ENCODE measurements around the gene PPIG.
"Not testable (repeated sequence)": the region's sequence is repeated elsewhere in the genome, so short reads cannot be mapped to it uniquely, and the experiment has no call there.

The PPIG gene

DNA sequence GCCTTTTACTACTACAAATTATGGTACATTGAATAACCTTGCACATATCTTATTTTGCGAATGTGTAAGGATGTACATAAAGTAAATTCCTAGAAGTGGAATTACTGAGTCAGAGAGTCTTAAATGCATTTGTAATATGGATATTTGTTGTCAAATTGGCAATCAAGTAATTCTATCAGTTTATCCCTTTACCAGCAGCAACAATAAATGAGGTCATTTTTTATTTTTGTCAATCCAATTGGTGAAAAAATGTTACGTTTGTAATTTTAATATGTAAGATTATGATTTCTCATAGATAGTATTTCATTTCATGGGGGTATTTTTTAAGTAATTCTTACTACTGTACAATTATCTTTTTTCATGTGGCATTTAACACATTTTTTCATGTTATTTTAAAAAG, 14.8 kb downstream of the PPIG start:
- DNase-seq: no peak

DNA sequence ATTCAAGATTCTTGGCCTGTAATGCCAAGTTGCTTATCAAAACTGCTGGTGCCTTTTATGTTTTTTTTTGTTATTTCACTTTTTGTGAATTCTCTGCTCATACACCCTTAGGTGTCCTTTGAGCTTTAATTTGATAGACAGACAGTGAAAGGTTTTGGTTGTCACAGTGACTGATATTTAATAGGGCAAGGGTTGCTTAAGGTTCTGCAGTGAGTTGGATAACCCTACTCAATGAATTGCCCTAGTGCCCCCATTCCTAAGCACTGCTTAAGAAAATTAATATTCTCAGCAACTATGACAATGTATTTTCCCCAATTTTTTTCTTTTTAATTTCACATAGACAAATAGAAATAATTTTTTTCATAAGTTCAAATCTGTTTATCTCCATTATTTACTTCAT, 15.4 kb downstream of the PPIG start:
- no peak for DNase-seq

DNA sequence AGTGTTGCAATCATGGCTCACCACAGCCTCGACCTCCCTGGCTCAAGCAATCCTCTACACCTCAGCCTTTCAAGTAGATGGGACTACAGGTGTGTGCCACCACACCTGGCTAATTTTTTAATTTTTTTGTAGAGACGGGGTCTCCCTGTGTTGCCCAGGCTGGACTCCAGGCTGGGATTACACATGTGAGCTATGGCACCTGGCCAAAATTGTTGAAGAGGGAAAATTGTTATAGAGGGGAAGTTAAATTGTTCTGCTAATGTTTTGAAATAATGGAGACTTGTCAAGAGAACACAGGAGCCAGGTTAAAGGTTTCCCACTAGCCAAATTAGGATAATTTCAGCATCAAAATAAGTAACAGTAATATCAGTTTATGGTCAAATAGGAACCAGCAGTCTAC, 25.1 kb downstream of the PPIG start:
- no peak for DNase-seq

DNA sequence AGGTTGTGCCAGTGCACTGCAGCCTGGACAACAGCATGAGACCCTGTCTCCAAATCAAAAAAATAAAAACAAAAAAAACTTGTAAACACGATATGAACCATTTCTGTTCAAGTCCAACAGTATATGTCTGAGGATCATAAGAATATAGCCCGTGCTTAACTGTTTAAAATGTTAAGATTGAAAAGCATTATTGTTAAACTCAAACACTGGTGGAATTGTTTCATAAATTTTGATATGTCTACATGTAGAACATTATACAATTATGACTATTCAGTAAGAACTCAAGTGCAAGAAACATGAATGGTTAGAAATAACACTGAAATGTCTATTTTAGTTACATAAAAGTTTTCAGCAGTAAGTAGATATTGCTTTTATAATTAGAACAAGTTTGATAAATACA, 29.7 kb downstream of the PPIG start:
- no peak for DNase-seq

DNA sequence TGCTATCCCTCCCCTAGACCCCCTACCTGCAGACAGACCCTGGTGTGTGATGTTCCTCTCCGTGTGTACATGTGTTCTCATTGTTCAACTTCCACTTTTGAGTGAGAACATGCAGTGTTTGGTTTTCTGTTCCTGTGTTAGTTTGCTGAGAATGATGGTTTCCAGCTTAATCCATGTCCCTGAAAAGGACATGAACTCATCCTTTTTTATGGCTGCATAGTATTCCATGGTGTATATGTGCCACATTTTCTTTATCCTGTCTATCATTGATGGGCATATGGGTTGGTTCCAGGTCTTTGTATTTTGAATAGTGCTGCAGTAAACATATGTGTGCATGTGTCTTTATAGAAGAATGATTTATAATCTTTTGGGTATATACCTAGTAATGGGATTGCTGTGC, 31.8 kb downstream of the PPIG start:
- not testable (repeated sequence) for DNase-seq

DNA sequence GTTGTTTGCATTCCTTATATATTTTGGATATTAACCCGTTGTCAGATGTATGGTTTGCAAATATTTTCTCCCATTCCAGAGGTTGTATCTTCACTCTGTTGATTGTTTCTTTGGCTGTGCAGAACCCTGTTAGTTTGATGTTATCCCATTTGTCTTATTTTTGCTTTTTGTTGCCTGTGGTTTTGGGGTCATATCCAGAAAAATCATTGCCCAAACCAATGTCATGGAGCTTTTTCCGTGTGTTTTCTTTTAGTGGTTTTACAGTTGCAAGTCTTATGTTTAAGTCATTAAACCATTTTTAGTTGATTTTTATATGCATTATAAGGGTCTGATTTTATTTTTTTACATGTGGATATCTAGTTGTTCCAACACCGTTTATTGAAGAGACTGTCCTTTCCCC, 35.8 kb downstream of the PPIG start:
- no peak for DNase-seq

DNA sequence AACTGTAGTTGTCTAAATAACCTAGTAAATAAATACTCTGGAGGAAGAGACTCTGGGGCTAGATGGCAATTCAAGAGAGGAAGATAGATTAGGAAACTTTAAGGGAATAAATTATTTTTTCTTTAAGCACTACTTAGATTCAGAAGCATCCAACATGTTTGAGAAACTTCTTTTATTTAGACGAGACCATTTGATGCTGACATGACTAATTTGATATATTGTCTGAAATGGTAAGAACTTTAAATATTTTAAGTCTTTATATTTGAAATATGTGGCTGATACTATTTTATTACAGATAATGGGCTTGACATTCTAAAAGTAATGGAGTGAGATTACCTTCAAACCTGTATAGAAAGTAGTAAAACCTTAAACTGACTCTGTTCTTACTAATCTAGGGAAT, 36.4 kb downstream of the PPIG start:
- DNase-seq: no peak

DNA sequence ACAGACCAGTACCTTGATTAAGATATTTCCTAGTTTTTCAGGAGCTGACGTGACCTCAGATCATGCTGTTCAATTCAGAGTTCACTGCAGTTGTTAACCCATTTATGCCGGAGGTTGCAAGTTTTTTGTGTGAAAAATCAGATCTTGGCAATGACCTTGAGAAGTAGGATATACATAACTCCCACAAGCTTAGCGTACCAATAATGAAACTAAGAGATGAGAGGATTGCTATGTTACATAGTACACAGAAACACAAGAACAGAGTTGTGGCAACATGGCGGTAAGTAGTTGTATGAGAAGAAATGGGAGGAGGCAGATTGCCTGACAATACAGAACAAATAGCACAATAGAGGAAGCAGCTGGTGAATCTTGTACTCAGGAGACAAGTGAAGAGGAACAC, 39.1 kb downstream of the PPIG start:
- no peak for DNase-seq

DNA sequence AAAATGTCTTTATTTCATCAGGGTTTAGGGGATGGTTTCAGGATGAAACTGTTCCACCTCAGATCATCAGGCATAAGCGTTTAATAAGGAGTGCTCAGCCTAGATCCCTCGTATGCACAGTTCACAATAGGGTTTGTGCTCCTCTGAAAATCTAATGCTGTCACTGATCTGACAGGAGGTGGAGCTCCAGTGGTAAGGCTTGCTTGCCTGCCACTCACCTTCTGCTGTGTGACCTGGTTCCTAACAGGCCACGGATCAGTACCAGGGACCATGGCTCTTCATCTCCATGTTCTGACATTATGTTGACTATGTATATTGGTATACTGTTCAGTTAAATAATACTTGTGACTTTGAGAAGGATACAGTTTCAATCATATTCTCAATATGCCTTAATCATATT, 41.6 kb downstream of the PPIG start:
- no peak for DNase-seq

DNA sequence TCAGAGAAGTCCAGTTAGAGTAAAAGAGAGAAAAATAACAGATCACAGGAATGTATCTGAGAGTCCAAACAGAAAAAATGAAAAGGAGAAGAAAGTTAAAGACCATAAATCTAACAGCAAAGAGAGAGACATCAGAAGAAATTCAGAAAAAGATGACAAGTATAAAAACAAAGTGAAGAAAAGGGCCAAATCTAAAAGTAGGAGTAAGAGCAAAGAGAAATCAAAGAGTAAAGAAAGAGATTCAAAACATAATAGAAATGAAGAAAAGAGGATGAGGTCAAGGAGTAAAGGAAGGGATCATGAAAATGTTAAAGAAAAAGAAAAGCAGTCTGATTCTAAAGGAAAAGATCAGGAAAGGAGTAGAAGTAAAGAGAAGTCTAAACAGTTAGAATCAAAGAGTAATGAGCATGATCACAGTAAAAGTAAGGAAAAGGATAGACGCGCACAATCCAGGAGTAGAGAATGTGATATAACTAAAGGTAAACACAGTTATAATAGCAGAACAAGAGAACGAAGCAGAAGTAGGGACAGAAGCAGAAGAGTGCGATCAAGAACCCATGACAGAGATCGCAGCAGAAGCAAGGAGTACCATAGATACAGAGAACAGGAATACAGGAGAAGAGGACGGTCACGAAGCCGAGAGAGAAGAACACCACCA, 52.4 kb downstream of the PPIG start:
- no peak for DNase-seq

DNA sequence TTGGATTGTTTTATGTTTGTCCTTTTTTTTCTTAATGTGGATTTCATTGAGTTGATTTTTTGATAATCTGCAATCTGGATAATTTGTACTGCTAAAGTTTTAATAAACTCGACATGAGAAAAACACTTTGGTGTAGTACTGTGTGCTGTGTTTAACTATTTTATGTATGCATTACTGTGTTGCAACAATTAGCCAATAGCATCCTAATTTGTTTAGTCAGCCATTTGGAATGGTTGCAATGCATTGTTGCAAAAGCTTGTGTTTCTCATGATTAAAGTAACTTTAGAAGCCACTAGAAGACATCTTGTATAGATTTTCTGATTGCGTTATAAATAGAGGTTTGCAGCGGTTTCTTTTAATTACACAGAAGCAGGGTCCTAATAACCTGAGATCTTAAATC, 53.5 kb downstream of the PPIG start:
- no peak for DNase-seq

DNA sequence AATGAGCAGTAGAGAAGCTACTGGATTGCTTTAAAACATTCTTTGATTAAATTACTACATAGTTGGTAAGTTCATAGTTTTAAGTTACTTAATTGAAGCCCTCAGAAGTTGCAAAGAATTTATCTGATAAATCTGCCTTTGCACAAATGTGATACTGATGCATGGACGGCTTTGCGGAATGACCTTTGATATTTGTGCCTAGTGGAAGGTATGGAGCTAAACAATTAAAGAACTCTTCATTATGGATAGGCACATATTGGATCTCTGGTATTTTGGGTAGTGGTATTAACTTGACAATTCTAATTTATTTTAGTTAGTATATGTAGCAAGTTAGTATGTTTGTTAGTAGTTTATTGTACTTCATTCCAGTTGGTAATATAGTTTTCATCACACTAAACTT, 56.0 kb downstream of the PPIG start:
- no peak for DNase-seq

DNA sequence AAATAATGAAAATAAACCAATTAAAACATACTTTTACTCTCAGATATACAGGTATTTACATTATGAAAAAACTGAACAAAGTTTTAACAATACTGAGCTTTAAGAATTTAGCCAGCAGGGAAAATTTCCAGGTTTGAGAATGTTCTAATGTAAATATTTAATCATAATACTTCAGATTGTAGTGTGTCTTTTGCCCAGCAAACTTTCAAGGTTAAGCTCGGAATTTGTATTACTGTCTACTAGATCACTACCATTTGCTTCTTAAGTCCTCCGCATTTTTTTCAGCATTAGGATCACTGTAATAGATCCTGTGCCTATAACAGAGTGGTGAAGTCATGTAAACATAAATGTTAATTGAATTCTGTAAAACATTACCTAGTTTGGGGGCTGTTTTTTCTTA, 57.3 kb downstream of the PPIG start:
- DNase-seq: no peak

DNA sequence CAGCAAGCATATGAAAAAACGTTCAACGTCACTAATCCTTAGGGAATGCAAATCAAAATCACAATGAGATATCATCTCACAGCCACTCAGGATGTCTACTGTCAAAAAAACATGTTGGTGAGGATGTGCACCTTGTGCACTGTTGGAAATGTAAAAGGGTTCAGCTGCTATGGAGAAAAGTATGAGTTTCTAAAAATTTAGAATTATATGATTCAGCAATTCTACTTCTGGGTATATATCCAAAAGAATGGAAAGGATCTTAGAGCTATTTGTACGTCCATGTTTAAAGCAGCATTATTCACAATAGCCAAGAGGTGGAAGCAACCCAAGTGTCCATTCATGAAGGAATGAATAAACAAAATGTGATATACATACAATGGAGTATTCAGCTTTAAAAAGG, 60.0 kb downstream of the PPIG start:
- no peak for DNase-seq

DNA sequence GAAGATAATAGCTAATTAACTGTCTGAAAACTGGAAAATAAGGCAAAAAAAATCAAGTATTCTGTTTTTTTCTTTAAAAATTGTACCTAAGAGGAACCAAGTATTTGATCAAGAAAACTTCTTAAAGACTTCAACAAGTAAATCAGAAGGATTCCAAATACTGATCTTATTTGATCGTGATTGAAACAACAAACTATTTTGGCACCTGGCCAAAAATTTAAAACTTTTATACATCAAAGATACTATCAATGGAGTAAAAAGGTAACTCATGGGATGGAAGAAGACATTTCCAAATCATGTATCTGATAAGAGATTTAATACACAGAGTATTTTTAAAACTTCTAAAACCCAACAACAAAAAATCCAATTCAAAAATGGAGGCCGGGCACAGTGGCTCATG, 63.3 kb downstream of the PPIG start:
- DNase-seq: no peak

DNA sequence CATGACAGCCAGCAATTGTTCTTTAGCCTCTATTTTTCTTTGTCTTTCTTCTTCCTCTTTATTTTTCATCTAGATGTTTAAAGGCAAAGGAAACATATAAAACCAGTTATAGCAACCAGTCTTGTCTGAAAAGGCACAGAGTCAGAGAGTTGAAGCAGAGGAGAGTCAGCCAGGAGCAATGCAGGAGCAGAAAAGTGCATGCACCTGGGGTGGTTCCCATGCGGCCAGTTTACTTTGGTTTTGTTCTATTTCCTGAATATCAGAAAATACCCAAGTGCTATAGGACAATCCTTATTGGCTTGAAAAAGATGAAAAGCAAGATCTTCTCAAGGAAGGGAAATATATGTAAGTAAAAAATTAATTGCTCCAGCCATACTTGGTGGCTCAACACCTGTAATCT, 65.1 kb downstream of the PPIG start:
- no peak for DNase-seq

DNA sequence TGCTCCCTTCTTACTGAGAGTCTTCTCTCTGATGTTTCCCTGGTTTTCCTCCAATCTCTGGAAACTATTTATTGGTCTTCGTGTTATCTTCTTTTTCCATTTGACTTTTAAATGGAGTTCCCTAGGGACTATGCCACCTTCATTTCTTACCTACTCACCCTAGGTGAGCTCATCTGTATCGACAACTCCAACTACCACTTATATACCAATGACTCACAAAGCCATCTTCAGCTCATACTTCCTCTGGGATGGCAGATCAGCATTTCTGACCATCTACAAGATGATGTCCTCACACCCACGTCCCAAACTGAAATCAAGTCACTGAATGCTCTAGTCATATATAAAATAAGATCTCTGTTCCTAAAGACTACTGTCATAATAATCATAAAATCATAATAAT, 69.5 kb downstream of the PPIG start:
- no peak for DNase-seq

DNA sequence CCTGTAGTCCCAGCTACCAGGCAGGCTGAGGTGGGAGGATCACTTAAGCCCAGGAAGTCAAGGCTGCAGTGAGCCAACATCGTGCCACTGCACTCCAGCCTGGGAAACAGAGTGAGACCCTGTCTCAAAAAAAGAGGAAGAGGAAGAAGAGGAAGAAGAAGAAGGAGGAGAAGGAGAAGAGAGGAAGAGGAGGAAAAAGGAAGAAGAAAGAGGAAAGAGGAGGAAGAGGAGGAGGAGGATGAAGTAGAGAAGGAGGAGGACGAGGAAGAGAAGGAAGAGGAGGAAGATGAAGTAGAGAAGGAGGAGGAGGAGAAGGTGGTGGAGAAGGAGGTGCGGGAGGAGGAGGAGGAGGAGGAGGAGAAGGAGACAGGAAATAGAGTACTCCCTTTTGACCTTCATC, 72.0 kb downstream of the PPIG start:
- no peak for DNase-seq

DNA sequence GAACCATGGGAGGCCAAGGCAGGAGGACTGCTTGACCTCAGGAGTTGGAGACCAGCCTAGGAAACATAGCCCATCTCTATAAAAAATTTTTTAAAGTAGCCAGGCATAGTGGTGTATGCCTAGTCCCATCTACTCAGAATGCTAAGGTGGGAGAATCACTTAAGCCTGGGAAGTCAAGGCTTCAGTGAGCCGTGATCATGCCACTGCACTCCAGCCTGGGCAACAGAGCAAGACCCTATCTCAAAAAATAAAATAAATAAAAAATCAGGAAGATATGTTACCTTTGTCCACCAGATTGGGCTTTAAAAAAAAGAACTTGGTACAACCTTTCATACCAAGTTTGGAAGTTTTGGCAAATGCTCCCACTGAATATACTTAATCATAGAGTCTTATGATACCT, 74.7 kb downstream of the PPIG start:
- DNase-seq: no peak

DNA sequence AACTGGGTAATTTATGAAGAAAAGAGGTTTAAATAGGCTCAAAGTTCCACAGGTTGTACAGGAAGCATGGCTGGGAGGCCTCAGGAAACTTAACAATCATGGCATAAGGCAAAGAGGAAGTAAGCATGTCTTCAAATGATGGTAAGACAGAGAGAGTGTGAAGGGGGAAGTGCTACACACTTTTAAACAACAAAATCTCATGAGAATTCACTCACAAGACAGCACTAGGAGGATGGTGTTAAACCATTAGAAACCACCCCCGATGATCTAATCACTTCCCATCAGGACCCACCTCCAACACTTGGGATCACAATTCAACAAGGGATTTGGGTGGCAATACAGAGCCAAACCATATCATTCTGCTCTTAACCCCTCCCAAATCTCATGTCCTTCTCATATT, 75.2 kb downstream of the PPIG start:
- no peak for DNase-seq

DNA sequence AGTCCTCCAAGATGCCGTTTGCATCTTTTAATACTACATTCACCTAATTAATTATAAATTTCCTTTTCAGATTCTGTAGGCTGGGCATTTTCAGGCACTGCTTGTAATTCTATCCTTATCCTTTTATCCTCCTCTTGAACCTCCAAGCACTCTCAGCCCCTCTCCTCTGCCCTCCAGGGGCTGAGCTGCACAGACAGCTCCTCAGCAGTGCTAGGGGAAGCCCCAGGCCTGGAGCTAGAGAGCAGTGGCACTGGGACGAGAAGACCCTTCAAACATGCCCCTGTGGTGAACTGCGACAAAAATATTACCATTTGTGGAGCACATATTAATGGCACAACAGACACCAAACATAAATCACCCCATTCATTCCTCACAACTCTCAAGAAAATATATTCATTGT, 77.1 kb downstream of the PPIG start:
- no peak for DNase-seq

DNA sequence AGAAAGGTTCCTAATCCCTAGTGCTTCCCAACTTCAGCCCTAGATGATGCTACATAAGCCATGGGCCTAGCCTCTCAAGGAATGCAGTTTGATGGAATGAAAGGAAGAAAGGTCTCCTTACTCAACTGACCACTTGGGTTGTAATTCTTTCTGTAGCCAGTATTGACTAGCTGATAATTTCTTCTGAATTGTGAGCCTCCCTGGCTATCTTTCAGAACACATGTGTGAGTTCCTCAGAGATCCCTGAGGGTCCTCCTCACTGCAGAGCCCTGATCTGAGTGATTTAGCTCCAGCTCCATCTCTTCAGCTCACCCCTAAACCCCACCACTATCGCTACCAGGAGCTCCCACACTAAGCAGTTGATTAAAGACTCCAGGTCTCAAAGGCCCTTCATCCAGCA, 78.6 kb downstream of the PPIG start:
- DNase-seq: no peak

DNA sequence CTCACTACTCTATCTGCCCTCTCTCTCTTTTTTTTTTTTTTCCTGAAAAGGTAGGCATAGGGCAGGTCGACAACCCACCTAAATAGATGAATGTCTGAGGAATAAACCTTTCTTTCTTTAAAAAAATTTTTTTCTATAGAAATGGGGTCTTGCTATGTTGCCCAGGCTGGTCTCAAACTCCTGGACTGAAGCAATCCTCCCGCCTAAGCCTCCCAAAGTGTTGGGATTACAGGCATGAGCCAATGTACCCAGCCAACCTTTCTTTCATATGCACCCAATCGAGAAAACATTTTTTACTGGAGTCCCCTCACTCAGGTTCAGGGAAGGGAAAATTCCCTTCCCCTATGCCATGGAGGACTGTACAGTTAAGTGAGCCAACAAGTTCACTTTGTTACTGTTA, 79.1 kb downstream of the PPIG start:
- DNase-seq: no peak

DNA sequence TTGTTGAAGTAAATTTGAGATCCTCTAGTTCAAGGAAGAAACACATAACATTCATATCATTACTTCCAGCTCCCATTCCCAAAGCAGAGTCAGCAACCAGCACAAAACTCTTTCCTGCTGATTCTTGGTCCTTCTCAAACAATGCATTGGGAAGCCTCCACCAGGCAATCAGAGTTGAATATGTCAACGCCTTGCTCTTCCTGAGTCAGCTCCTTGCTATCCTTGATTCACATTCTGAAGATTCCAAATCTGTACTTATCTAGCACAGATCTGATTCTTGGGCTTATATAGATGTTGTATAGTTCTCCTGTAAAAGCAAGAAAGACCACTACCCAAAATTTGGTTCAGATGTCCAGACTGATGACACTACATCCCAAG, 80.4 kb downstream of the PPIG start:
- DNase-seq: no peak

DNA sequence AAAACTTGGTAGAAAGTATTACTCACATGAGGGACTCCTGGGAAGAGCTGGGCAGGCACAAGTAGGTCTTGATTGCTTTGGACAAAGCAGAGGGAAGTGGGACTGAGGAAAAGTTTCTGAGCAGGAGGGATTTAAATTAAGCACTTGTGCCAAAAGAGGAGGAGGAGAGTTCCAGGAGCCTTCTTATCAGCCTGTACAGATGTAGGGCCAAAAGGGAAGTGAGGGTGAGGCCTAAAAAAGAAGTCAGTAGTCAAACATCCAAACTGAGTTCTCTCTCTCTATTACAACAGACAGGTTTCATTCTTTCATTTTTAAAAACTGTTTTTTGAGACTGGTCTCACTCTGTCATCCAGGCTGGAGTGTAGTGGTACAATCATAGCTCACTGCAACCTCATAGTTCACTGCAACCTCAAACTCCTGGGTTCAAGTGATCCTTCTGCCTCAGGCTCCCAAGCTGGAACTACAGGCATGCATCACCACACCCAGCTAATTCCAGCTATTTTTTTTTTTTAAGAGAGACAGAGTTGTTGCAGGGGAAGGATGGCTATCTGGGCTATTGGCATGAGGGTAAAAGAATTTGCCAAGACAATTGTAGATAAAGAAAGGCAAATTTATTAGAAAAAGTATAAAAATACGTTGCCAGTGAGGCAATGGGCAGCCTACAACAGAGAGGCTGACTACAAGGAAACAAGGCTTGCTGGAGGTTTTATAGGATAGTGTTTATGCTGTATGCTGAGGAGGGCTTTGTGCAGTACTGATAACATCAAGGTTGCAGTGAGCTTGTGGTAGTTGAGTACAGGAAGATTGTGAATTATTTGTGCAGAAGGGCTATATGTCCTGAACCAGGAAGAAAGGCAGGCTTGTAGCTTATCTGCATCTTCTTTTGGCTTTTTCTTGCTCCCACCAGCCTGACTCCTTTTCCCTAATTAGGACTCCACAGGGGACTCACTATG, 81.1 kb downstream of the PPIG start:
- DNase-seq: no peak
